Calu3 (cell line): ENCODE data around the gene TLE3. TPM values are rescaled to one million over a fixed set of nuclear protein-coding genes. Genes with fewer than 3 reads are reported as not detected.

Experiments
- BruUV-seq: library from RNA; stranded (reverse); fragments of 400-500 nt; replicated peaks from 2 replicates; lab custom pipeline; 2021; lab: Mats Ljungman, UMichigan
- CTCF ChIA-PET: fragments of 300-600 bp; sonication (Branson Sonifier 250); formaldehyde crosslinking; loops from one replicate; lab custom pipeline; 2022; ENCODE audit warnings: antibody characterized with exemption; lab: Charles Lee
- DNase-seq: peaks from one replicate; pipeline ENCODE4 v3.0.0; 2022
- H3K27ac Mint-ChIP-seq: one replicate; pipeline ENCODE4 v1.8.0; 2022; ENCODE audit warnings: mixed read lengths; ENCODE audit not compliant: unreplicated experiment
- H3K27me3 Mint-ChIP-seq: one replicate; pipeline ENCODE4 v1.8.0; 2022; ENCODE audit warnings: mixed read lengths; ENCODE audit not compliant: unreplicated experiment
- H3K36me3 Mint-ChIP-seq: one replicate; pipeline ENCODE4 v1.8.0; 2022; ENCODE audit warnings: mild to moderate bottlenecking, moderate library complexity, mixed read lengths; ENCODE audit not compliant: insufficient read depth, unreplicated experiment
- H3K4me1 Mint-ChIP-seq: one replicate; pipeline ENCODE4 v1.8.0; 2022; ENCODE audit warnings: mild to moderate bottlenecking, low read depth, mixed read lengths; ENCODE audit not compliant: unreplicated experiment
- H3K4me3 Mint-ChIP-seq: one replicate; pipeline ENCODE4 v1.8.0; 2022; ENCODE audit warnings: mild to moderate bottlenecking, low read depth, moderate library complexity, mixed read lengths; ENCODE audit not compliant: unreplicated experiment
- H3K9me3 Mint-ChIP-seq: one replicate; pipeline ENCODE4 v1.8.0; 2022; ENCODE audit warnings: low read depth, mixed read lengths; ENCODE audit not compliant: unreplicated experiment
- intact Hi-C: fragments of 100-400 bp; cut with micrococcal nuclease; formaldehyde crosslinking; loops from one replicate; pipeline ENCODE4 v1.10.0; 2022; ENCODE audit not compliant: unreplicated experiment
- total RNA-seq: library from RNA; stranded (reverse); gene quantifications from 2 replicates; pipeline ENCODE4 v1.2.3, GENCODE V29; 2022
- TF ChIP-seq, protein P1 (sequence below): fragments of 200-600 bp; IDR thresholded peaks from one replicate; pipeline ENCODE4 v1.8.0; 2022; ENCODE audit warnings: antibody characterized with exemption; ENCODE audit not compliant: unreplicated experiment

TLE3 gene
- total RNA-seq, 1 experiment from 2014 or later = 54.8 TPM

DNA sequence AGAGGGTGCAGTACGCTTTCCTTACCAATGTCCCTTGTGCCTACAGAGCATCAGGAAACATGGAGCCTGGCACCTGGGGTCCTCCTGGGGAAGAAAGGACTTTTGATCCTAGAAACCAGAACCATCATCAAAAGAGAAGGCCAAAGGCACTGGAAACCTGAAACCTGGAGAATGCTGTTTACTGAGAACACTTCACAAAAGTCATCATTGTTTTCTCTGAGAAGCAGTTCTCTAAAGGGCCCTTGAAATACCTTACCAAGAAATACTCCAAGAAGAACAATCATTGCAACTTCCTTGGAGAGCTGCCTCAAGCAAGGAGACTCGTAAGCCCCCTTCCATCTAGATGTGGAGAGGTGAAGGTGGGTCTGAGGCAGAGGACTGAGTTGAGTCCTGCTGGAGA lies 66.0 kb downstream of the TLE3 start:
- Mint-ChIP-seq H3K9me3 (no peaks in the 10 kb centered on the region), H3K27ac (no peak overlapping the region), H3K4me1 (no peaks in the 10 kb centered on the region), H3K27me3 (peaks cover 87% of the 10 kb centered on the region), H3K36me3 (no peaks in the 10 kb centered on the region), H3K4me3 (no peak overlapping the region)
- intact Hi-C loops = no loop called here
- TF ChIP-seq, protein P1, sequence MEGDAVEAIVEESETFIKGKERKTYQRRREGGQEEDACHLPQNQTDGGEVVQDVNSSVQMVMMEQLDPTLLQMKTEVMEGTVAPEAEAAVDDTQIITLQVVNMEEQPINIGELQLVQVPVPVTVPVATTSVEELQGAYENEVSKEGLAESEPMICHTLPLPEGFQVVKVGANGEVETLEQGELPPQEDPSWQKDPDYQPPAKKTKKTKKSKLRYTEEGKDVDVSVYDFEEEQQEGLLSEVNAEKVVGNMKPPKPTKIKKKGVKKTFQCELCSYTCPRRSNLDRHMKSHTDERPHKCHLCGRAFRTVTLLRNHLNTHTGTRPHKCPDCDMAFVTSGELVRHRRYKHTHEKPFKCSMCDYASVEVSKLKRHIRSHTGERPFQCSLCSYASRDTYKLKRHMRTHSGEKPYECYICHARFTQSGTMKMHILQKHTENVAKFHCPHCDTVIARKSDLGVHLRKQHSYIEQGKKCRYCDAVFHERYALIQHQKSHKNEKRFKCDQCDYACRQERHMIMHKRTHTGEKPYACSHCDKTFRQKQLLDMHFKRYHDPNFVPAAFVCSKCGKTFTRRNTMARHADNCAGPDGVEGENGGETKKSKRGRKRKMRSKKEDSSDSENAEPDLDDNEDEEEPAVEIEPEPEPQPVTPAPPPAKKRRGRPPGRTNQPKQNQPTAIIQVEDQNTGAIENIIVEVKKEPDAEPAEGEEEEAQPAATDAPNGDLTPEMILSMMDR = no peak
- CTCF ChIA-PET = interaction anchor here (0.6 kb wide), 1 partner anchor 8 kb away, joined by 3 read pairs; no protein-coding TSS in a partner anchor
- DNase-seq = no peak
- BruUV-seq = no TSS peak

DNA sequence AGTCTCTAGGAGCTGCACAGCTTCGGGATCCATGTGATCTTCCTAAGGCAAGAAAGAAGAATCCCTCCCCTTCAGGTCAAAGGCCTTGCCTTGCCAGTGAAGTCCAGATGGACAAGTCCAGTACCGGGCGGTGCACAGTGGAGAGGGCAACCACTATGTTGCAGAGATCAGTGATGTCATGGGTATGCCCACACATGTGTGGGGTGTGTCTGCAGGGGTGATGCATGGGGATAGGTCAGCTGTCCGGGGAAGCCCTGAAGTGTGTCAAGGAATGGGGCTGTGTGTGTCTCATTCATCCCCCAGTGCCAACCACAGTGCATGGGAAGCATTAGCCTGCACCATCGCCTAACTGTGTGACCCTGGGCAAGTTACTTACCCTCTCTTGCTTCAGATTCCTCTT lies 66.5 kb downstream of the TLE3 start:
- Mint-ChIP-seq H3K4me1 (no peaks in the 10 kb centered on the region), H3K27ac (no peak overlapping the region), H3K36me3 (no peaks in the 10 kb centered on the region), H3K27me3 (peaks cover 87% of the 10 kb centered on the region), H3K4me3 (no peak overlapping the region), H3K9me3 (no peaks in the 10 kb centered on the region)
- TF ChIP-seq, protein P1 = no peak
- no TSS peak for BruUV-seq
- intact Hi-C loops = no loop called here
- DNase-seq = no peak
- CTCF ChIA-PET = no interaction called here

DNA sequence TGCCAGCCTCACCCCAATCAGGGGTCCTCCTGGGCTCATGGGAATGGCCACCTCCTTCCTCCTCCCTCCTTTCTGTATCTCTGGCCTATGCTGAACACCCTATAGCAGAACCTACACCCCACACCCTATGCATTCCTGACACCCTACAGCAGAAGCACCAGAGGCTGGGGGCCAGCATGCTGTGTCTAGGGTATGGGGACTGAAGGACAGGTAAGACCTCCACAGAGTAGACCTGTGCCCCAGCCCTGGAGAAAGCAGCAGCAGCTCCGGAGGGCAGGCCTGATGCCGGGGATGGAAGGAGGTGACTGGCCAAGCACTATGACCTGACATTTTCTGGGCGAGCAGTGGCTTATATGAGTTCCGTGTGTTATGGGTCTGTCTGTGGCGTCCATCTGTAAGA lies 66.9 kb downstream of the TLE3 start:
- no peaks in the 10 kb centered on the region for H3K36me3 Mint-ChIP-seq
- intact Hi-C loops = no loop called here
- H3K4me1 Mint-ChIP-seq = no peaks in the 10 kb centered on the region
- CTCF ChIA-PET = no interaction called here
- no peak for DNase-seq
- H3K9me3 Mint-ChIP-seq = no peaks in the 10 kb centered on the region
- no peak overlapping the region for H3K4me3 Mint-ChIP-seq
- TF ChIP-seq, protein P1 = no peak
- H3K27ac Mint-ChIP-seq = no peak overlapping the region
- no TSS peak for BruUV-seq
- H3K27me3 Mint-ChIP-seq = peaks cover 87% of the 10 kb centered on the region

DNA sequence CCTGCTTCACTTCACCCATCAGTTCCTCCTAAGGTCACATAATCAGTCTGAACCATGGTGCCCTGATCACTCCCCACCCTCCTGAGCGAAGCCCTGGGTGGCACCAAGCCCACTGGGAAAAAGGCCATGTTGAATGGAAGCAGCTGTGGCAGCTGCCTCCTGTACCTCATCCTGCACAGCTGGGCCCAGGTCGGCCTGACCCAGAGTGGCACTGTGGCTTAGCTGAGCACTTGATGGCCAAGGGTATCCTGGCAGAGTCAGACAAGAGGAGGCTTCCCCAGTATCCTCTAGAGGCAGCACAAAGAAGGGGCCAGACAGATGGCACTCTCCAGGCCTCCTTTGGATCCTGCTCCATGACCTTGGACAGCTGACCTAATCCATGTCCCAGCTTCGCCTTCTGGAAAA lies 68.4 kb downstream of the TLE3 start:
- no peak for DNase-seq
- Mint-ChIP-seq H3K27ac (no peak overlapping the region), H3K4me1 (no peaks in the 10 kb centered on the region), H3K36me3 (no peaks in the 10 kb centered on the region), H3K27me3 (peaks cover 87% of the 10 kb centered on the region), H3K9me3 (no peaks in the 10 kb centered on the region), H3K4me3 (no peak overlapping the region)
- TF ChIP-seq, protein P1 = no peak
- CTCF ChIA-PET = interaction anchor here (1.0 kb wide), 1 partner anchor 12 kb away, joined by 3 read pairs; no protein-coding TSS in a partner anchor
- no TSS peak for BruUV-seq
- intact Hi-C loops = no loop called here
